Upper lobe of left lung (tissue), 6 donors: ENCODE results near the gene DENND2D. TPM values are rescaled to one million over a fixed set of nuclear protein-coding genes. Genes with fewer than 3 reads are reported as not detected.

Experiments
- ATAC-seq, 2 donors: fragments of 200-7000 bp; cut with Tn5 transposase; one replicate each; pipeline ENCODE4 v1.9.1; 2022; ENCODE audit warnings: mild to moderate bottlenecking in 2 of 2, moderate library complexity in 2 of 2; ENCODE audit not compliant: low FRiP score in 2 of 2
- DNase-seq, 2 donors: peaks; one replicate each; pipeline ENCODE4 v3.0.0-alpha.2; 2019 to 2020
- H3K27ac ChIP-seq, 4 donors: fragments of 200-600 bp; sonication (generic); one replicate each; pipeline ENCODE4 v1.5.1; 2016 to 2019
- H3K27me3 ChIP-seq, 4 donors: fragments of 200-600 bp; sonication (generic); one replicate each; pipeline ENCODE4 v1.5.1; 2017 to 2019
- H3K36me3 ChIP-seq, 4 donors: fragments of 200-600 bp; sonication (generic); one replicate each; pipeline ENCODE4 v1.5.1; 2016 to 2019
- H3K4me1 ChIP-seq, 4 donors: fragments of 200-600 bp; sonication (generic); one replicate each; pipeline ENCODE4 v1.5.1; 2018 to 2019
- H3K4me3 ChIP-seq, 4 donors: fragments of 200-600 bp; sonication (generic); one replicate each; pipeline ENCODE4 v1.5.1; 2017 to 2019; ENCODE audit warnings: mild to moderate bottlenecking in 2 of 4, moderate library complexity in 1 of 4
- H3K9me3 ChIP-seq, 4 donors: fragments of 200-600 bp; sonication (generic); one replicate each; pipeline ENCODE4 v1.5.1; 2018 to 2019
- EP300 ChIP-seq, 4 donors: sonication (generic); formaldehyde crosslinking; IDR thresholded peaks; one replicate each; pipeline ENCODE4 v1.5.1; 2017; ENCODE audit warnings: antibody characterized with exemption in 4 of 4, control low read depth in 2 of 4
- POLR2A ChIP-seq, 4 donors: fragments of 450-650 bp; IDR thresholded peaks; one replicate each; pipeline ENCODE4 v1.5.1; 2016 to 2017; ENCODE audit warnings: antibody characterized with exemption in 4 of 4, mild to moderate bottlenecking in 2 of 4
- POLR2AphosphoS5 ChIP-seq, 2 donors: sonication (generic); formaldehyde crosslinking; IDR thresholded peaks; one replicate each; pipeline ENCODE4 v1.5.1; 2017; ENCODE audit warnings: antibody characterized with exemption in 2 of 2
- whole genome bisulfite sequencing, 2 donors: methylation state at CpG; one replicate each; pipeline ENCODE4 v1.1.5; 2017 to 2018; 5-methylcytosine and 5-hydroxymethylcytosine counted together
- total RNA-seq, 6 donors: library from RNA; depleted of rRNA in 4 of 6; stranded (reverse); fragments of >200 nt in 4 of 6; gene quantifications; one replicate each; pipeline versions ENCODE4 v1.1.0 to v1.2.1, GENCODE V29; 2016 to 2021
- TF ChIP-seq, protein P1 (sequence below), 6 experiments: fragments of 450-650 bp in 4 of 6; fragments of 200-600 bp in 2 of 6; sonication (generic) in 2 of 6; IDR thresholded peaks; one replicate each; pipeline ENCODE4 v1.5.1; 2016 to 2019; ENCODE audit warnings: antibody characterized with exemption in 6 of 6
- donor health status: DM: no; HTN: no; CAD: no; lungs with moderate emphysema.
- donor health status: DM: no; HTN: yes; CAD: no; lungs with severe emphysema.

DENND2D gene
- total RNA-seq, 6 donors from 2014 or later = 44.4 to 154 (median 64.8) TPM

DNA sequence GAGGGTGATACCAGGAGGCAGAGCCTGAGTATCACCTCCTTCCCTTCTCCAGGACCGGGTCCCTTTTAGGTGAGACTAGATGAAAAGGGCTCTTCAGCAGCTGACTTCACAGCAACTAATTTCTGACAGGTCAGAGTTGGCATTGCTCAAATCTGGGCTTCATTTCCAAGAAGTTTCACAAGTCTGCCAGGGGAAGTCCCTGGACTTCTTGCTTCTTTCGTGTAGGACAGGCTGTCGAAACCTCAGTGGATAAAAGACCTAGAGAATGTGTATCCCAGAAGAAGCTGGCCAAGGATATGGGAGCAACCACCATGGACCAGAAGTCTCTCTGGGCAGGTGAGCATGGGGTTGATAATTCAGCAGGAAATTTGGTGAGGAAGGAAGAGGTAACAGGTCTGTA is 27.0 kb upstream of the DENND2D start, which contains the start of gene CHI3L2:
CHI3L2 (plus strand) TSS at position 280 of the 400 bp plus-strand sequence; CDS start at position 297, 17 bp downstream.
- Histone ChIP-seq H3K27me3 (no peaks in the 10 kb centered on the region), H3K27ac (peak within 1 kb of the TSS in 2 of 4 donors; percentile 8 to 19), H3K4me3 (no peak within 1 kb of the TSS), H3K36me3 (no peaks in the 10 kb centered on the region), H3K9me3 (no peaks in the 10 kb centered on the region), H3K4me1 (peaks cover 14 to 31% (median 27%) of the 10 kb centered on the region in 4 donors)
- WGBS, 2 donors = 44 to 59% methylated on average over 3 of the region's 3 CpGs
- peak in 1 of 2 donors; percentile 48 for ATAC-seq
- DNase-seq = peak in 1 of 2 donors; percentile 64
- TF ChIP-seq, protein P1, sequence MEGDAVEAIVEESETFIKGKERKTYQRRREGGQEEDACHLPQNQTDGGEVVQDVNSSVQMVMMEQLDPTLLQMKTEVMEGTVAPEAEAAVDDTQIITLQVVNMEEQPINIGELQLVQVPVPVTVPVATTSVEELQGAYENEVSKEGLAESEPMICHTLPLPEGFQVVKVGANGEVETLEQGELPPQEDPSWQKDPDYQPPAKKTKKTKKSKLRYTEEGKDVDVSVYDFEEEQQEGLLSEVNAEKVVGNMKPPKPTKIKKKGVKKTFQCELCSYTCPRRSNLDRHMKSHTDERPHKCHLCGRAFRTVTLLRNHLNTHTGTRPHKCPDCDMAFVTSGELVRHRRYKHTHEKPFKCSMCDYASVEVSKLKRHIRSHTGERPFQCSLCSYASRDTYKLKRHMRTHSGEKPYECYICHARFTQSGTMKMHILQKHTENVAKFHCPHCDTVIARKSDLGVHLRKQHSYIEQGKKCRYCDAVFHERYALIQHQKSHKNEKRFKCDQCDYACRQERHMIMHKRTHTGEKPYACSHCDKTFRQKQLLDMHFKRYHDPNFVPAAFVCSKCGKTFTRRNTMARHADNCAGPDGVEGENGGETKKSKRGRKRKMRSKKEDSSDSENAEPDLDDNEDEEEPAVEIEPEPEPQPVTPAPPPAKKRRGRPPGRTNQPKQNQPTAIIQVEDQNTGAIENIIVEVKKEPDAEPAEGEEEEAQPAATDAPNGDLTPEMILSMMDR (IDR thresholded peaks at IDR 0.05) = no peak
- TF ChIP-seq EP300 (IDR thresholded peaks at IDR 0.05) = peak in 1 of 4 donors; percentile 61

GRCh38 chr1:111225717-111226400 is 25.4 kb upstream of the DENND2D start:
- DNase-seq (no peak), ATAC-seq (no peak)
- H3K27ac ChIP-seq = no peak overlapping the region
- H3K9me3 ChIP-seq = no peaks in the 10 kb centered on the region
- H3K4me1 ChIP-seq = peaks cover 18 to 43% (median 40%) of the 10 kb centered on the region in 4 donors
- H3K27me3 ChIP-seq = no peaks in the 10 kb centered on the region
- H3K4me3 ChIP-seq = no peak overlapping the region
- WGBS, 2 donors = 65 to 67% methylated on average over 6 of the region's 6 CpGs
- TF ChIP-seq EP300 (IDR thresholded peaks at IDR 0.05) (no peak), POLR2A (IDR thresholded peaks at IDR 0.05) (no peak), POLR2AphosphoS5 (IDR thresholded peaks at IDR 0.05) (no peak)
- TF ChIP-seq, protein P1 (IDR thresholded peaks at IDR 0.05) = no peak
- H3K36me3 ChIP-seq = no peaks in the 10 kb centered on the region

DNA sequence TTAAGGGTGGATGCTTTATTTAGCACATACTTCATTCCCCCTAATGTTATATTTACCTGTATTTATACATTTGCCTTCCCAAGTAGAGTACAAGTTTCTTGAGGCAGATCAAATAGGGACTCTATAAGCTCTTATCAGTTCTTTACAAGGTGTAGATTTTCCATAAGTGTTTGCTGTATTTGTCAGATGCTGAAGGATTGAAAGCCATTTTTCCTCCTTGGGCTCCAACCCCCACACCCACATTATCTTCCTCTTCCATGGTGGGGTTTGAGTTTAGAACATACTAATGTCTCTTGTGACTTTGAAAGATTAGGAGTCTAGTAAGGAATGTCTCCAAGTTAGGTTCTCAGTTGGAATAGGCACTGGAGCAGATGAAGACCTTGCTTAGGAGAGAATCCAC is 24.6 kb upstream of the DENND2D start:
- ATAC-seq = no peak
- no peaks in the 10 kb centered on the region for H3K36me3 ChIP-seq
- peaks cover 18 to 46% (median 42%) of the 10 kb centered on the region in 4 donors for H3K4me1 ChIP-seq
- H3K27me3 ChIP-seq = no peaks in the 10 kb centered on the region
- no peak overlapping the region for H3K4me3 ChIP-seq
- TF ChIP-seq POLR2AphosphoS5 (IDR thresholded peaks at IDR 0.05) (no peak), EP300 (IDR thresholded peaks at IDR 0.05) (no peak)
- TF ChIP-seq, protein P1 (IDR thresholded peaks at IDR 0.05) = no peak
- DNase-seq = no peak
- H3K9me3 ChIP-seq = no peaks in the 10 kb centered on the region
- no peak overlapping the region for H3K27ac ChIP-seq

GRCh38 chr1:111223126-111223685 is 22.8 kb upstream of the DENND2D start:
- 81% methylated on average over 6 of the region's 6 CpGs for WGBS, 2 donors
- TF ChIP-seq POLR2AphosphoS5 (IDR thresholded peaks at IDR 0.05) (no peak), EP300 (IDR thresholded peaks at IDR 0.05) (no peak), POLR2A (IDR thresholded peaks at IDR 0.05) (no peak)
- TF ChIP-seq, protein P1 (IDR thresholded peaks at IDR 0.05) = no peak
- Histone ChIP-seq H3K27me3 (no peaks in the 10 kb centered on the region), H3K4me1 (peaks cover 21 to 43% (median 39%) of the 10 kb centered on the region in 4 donors), H3K27ac (peak overlapping the region in 2 of 4 donors; percentile 2 to 63), H3K9me3 (no peaks in the 10 kb centered on the region), H3K4me3 (no peak overlapping the region), H3K36me3 (no peaks in the 10 kb centered on the region)
- ATAC-seq = no peak
- no peak for DNase-seq
